K562 (cell line): ENCODE results near the gene GNAQ. TPM values are rescaled to one million over a fixed set of nuclear protein-coding genes. Genes with fewer than 3 reads are reported as not detected.

ENCODE experiments used
- ARID2 ChIP-seq: fragments of 450-650 bp; IDR thresholded peaks from 2 replicates; pipeline ENCODE4 v1.6.1; 2017; ENCODE audit warnings: antibody characterized with exemption, mild to moderate bottlenecking
- BCOR ChIP-seq: fragments of 450-650 bp; IDR thresholded peaks from 2 replicates; pipeline ENCODE4 v1.6.1; 2016
- CBX3 ChIP-seq, 2 experiments: IDR thresholded peaks; 1 replicate in 1 of 2; 2 replicates in 1 of 2; pipeline ENCODE4 v1.6.1; 2012; ENCODE audit warnings: inconsistent platforms in 2 of 2, low read length in 2 of 2, borderline replicate concordance in 1 of 2, control low read depth in 1 of 2
- E2F6 ChIP-seq, 2 experiments: IDR thresholded peaks; 2 replicates each; pipeline ENCODE4 v1.6.1; 2011; ENCODE audit warnings: borderline replicate concordance in 1 of 2, control low read depth in 1 of 2, low read depth in 1 of 2, low read length in 1 of 2, mild to moderate bottlenecking in 1 of 2, mixed read lengths in 1 of 2, moderate library complexity in 1 of 2; ENCODE audit not compliant: insufficient read depth in 1 of 2, insufficient read length in 1 of 2, poor library complexity in 1 of 2, severe bottlenecking in 1 of 2; ENCODE audit errors: extremely low read depth in 1 of 2
- ESRRA ChIP-seq: fragments of 450-650 bp; IDR thresholded peaks from 2 replicates; pipeline ENCODE4 v1.6.1; 2014; ENCODE audit warnings: low read depth, mild to moderate bottlenecking, moderate library complexity, borderline replicate concordance
- FOS ChIP-seq: IDR thresholded peaks from 3 replicates; pipeline ENCODE4 v1.6.1; 2011; ENCODE audit not compliant: insufficient read length; ENCODE audit errors: extremely low read depth
- GATAD2A ChIP-seq: fragments of 450-650 bp; IDR thresholded peaks from 2 replicates; pipeline ENCODE4 v1.6.1; 2017
- HLTF ChIP-seq: fragments of 450-650 bp; IDR thresholded peaks from 2 replicates; pipeline ENCODE4 v1.6.1; 2016
- MITF ChIP-seq: IDR thresholded peaks from 2 replicates; pipeline ENCODE4 v1.6.1; 2014; ENCODE audit warnings: antibody characterized with exemption
- MLX ChIP-seq, 2 experiments: fragments of 450-650 bp in 1 of 2; sonication (generic) in 1 of 2; formaldehyde crosslinking; conservative IDR thresholded peaks; 2 replicates each; pipeline versions ENCODE4 v1.4.0 to v1.8.1; 2020 to 2022; ENCODE audit warnings: mild to moderate bottlenecking in 1 of 2, missing genetic modification reagents in 1 of 2
- NR0B1 ChIP-seq: fragments of 450-650 bp; IDR thresholded peaks from one replicate; pipeline ENCODE4 v1.6.1; 2018; ENCODE audit warnings: mild to moderate bottlenecking, moderate library complexity; ENCODE audit not compliant: partially characterized antibody
- PTTG1 ChIP-seq: fragments of 450-650 bp; IDR thresholded peaks from 2 replicates; pipeline ENCODE4 v1.6.1; 2016; ENCODE audit warnings: low read depth, mild to moderate bottlenecking, missing genetic modification characterization, missing compliant biosample characterization
- RNF2 ChIP-seq: sonication (generic); IDR thresholded peaks from 2 replicates; pipeline ENCODE4 v1.6.1; 2016
- ZNF184 ChIP-seq: sonication (generic); formaldehyde crosslinking; IDR thresholded peaks from 2 replicates; pipeline ENCODE4 v1.5.0; 2020; ENCODE audit warnings: missing genetic modification reagents
- ZNF395 ChIP-seq: fragments of 200-800 bp; sonication (Bioruptor generic); IDR thresholded peaks from 2 replicates; pipeline ENCODE4 v1.6.1; 2017; ENCODE audit warnings: missing genetic modification characterization, missing compliant biosample characterization
- ZNF512 ChIP-seq: IDR thresholded peaks from 2 replicates; pipeline ENCODE4 v1.6.1; 2016; ENCODE audit warnings: missing genetic modification characterization, missing compliant biosample characterization
- ZNF655 ChIP-seq: fragments of 250-450 bp; sonication (Bioruptor Pico); IDR thresholded peaks from 2 replicates; pipeline ENCODE4 v1.5.0; 2021
- polyA plus RNA-seq, 8 experiments: library from polyadenylated mRNA; depleted of rRNA in 4 of 8; stranded (reverse) in 5 of 8; unstranded in 3 of 8; fragments of >200 nt; fragmentation: Nextera tagmentation in 2 of 8; fragmentation: Illumina TruSeq in 1 of 8; extraction: Ambion mirVana in 2 of 8; extraction: Trizol in 1 of 8; gene quantifications; 2 replicates each; pipeline versions ENCODE4 v1.2.1 to v1.2.3, GENCODE V29; 2011 to 2014; ENCODE audit warnings: inconsistent platforms in 1 of 8, missing spikeins in 1 of 8
- total RNA-seq, 7 experiments: library from RNA; depleted of rRNA in 6 of 7; stranded (reverse); fragments of >200 nt in 6 of 7; fragmentation: Illumina TruSeq in 2 of 7; extraction: Trizol in 2 of 7; gene quantifications; 2 replicates each; pipeline versions ENCODE4 v1.2.1 to v1.2.3, GENCODE V29; 2011 to 2021; ENCODE audit warnings: low replicate concordance in 1 of 7

GNAQ gene
- total and polyA plus RNA-seq, 9 of the 15 experiments (the other 6 are each of a cell fraction or from before 2014, with no cell fraction given), result 4.8 to 27.9 (median 17.5) TPM

GRCh38 chr9:77827104-77827784 lies 204.4 kb downstream of the GNAQ start (continued):
- TF ChIP-seq ZNF512 (tag) (no peak), CBX3 (IDR thresholded peaks at IDR 0.05; ENCODE audit: borderline replicate concordance in 1 of 2, low read length in 2 of 2) (peak in 1 of 2 experiments; percentile 61; a peak in 1 of 3 replicates), ARID2 (no peak), FOS (no peak), MLX (CRISPR knock-in tag; conservative IDR thresholded peaks at IDR 0.05) (no peak), NR0B1 (no peak), E2F6 (IDR thresholded peaks at IDR 0.05; ENCODE audit: borderline replicate concordance in 1 of 2, extremely low read depth in 1 of 2, insufficient read depth in 1 of 2, insufficient read length in 1 of 2, low read depth in 1 of 2, low read length in 1 of 2, poor library complexity in 1 of 2, severe bottlenecking in 1 of 2) (no peak), RNF2 (peak; percentile 68), MITF (peak; percentile 33; the same call in 1 of the 2 replicates), HLTF (no peak), ZNF395 (CRISPR knock-in tag) (peak; percentile 37; the same call in 1 of the 2 replicates), PTTG1 (tag) (no peak), ZNF184 (no peak), GATAD2A (no peak), ZNF655 (CRISPR knock-in tag) (no peak), ESRRA (no peak), BCOR (no peak)
